ENCODE results near the gene PLA2G3.
"Not testable (repeated sequence)": the region's sequence is repeated elsewhere in the genome, so short reads cannot be mapped to it uniquely, and the experiment has no call there.

Gene PLA2G3

GRCh38 chr22:31123292-31123602 lies 17.1 kb downstream of the PLA2G3 start:
- DNase-seq (ENCODE audit: low read depth in 2 of 2) = no peak

- no peak for DNase-seq (ENCODE audit: low read depth in 2 of 2)
These were observed 17.6 kb downstream of the PLA2G3 start, which contains the start of gene INPP5J for GRCh38 chr22:31122532-31123291. Gene INPP5J, plus strand, starts transcription at chr22:31122966. Its CDS starts 49 bp downstream, at chr22:31123015.

- no peak for DNase-seq (ENCODE audit: low read depth in 2 of 2)
These were observed 18.1 kb downstream of the PLA2G3 start for GRCh38 chr22:31122196-31122531.

- DNase-seq (ENCODE audit: low read depth in 2 of 2) = no peak
These were observed 18.9 kb downstream of the PLA2G3 start for GRCh38 chr22:31121403-31121802.

GRCh38 chr22:31120642-31121041 lies 19.7 kb downstream of the PLA2G3 start:
- DNase-seq (ENCODE audit: low read depth in 2 of 2) = no peak

GRCh38 chr22:31120230-31120629 lies 20.1 kb downstream of the PLA2G3 start:
- no peak for DNase-seq (ENCODE audit: low read depth in 2 of 2)

- DNase-seq (ENCODE audit: low read depth in 2 of 2) = no peak
These were observed 21.1 kb downstream of the PLA2G3 start for GRCh38 chr22:31119026-31119717.

- no peak for DNase-seq (ENCODE audit: low read depth in 2 of 2)
These were observed 22.1 kb downstream of the PLA2G3 start for GRCh38 chr22:31118046-31118820.

GRCh38 chr22:31112547-31113091 lies 27.7 kb downstream of the PLA2G3 start:
- not testable (repeated sequence) for DNase-seq (ENCODE audit: low read depth in 2 of 2)

GRCh38 chr22:31107894-31108218 lies 32.5 kb downstream of the PLA2G3 start:
- no peak for DNase-seq (ENCODE audit: low read depth in 2 of 2)

- DNase-seq (ENCODE audit: low read depth in 2 of 2) = peak; percentile 62 to 73
These were observed 33.0 kb downstream of the PLA2G3 start, which contains the start of gene SELENOM for GRCh38 chr22:31107178-31107893. Gene SELENOM, minus strand, starts transcription at chr22:31107568. Its CDS starts 63 bp downstream, at chr22:31107505.

GRCh38 chr22:31106731-31107177 lies 33.6 kb downstream of the PLA2G3 start:
- DNase-seq (ENCODE audit: low read depth in 2 of 2) = no peak

GRCh38 chr22:31106001-31106571 lies 34.2 kb downstream of the PLA2G3 start:
- no peak for DNase-seq (ENCODE audit: low read depth in 2 of 2)

- no peak for DNase-seq (ENCODE audit: low read depth in 2 of 2)
These were observed 34.9 kb downstream of the PLA2G3 start for GRCh38 chr22:31105282-31105929.

- no peak for DNase-seq (ENCODE audit: low read depth in 2 of 2)
These were observed 35.4 kb downstream of the PLA2G3 start for GRCh38 chr22:31104869-31105268.

GRCh38 chr22:31103899-31104694 lies 36.2 kb downstream of the PLA2G3 start:
- no peak for DNase-seq (ENCODE audit: low read depth in 2 of 2)

- no peak for DNase-seq (ENCODE audit: low read depth in 2 of 2)
These were observed 37.2 kb downstream of the PLA2G3 start for GRCh38 chr22:31103111-31103510.

GRCh38 chr22:31102441-31103081 lies 37.7 kb downstream of the PLA2G3 start:
- DNase-seq (ENCODE audit: low read depth in 2 of 2) = no peak

- DNase-seq (ENCODE audit: low read depth in 2 of 2) = no peak
These were observed 39.4 kb downstream of the PLA2G3 start for GRCh38 chr22:31100762-31101525.
